ENCODE measurements around the gene SEMA3G. TPM values are rescaled to one million over a fixed set of nuclear protein-coding genes. Genes with fewer than 3 reads are reported as not detected.

The SEMA3G gene
- total and polyA plus RNA-seq, 2 donors from 2014 or later: 25.7 to 28.2 TPM

GRCh38 chr3:52398670-52399081 lies 46.2 kb downstream of the SEMA3G start:
- no peak overlapping the region for H3K27ac ChIP-seq (ENCODE audit: low read depth in 2 of 2, low read length in 2 of 2)
- H3K36me3 ChIP-seq (ENCODE audit: control insufficient read depth in 2 of 3, insufficient read depth in 3 of 3, low read length in 3 of 3): peaks cover 0 to 25% (median 18%) of the 10 kb centered on the region in 3 donors
- intact Hi-C loops (cut with DNase I): no loop called here
- no peaks in the 10 kb centered on the region for H3K4me1 ChIP-seq (ENCODE audit: control insufficient read depth in 2 of 3, insufficient read depth in 2 of 3, low read depth in 1 of 3, low read length in 3 of 3)
- H3K4me3 ChIP-seq (ENCODE audit: low read length in 3 of 3): no peak overlapping the region
- H3K27me3 ChIP-seq (ENCODE audit: control insufficient read depth, insufficient read depth, low read length): no peaks in the 10 kb centered on the region
- DNase-seq (peak in 1 of 5 donors; percentile 41), FAIRE-seq (no peak)
- H3K9me3 ChIP-seq (ENCODE audit: control insufficient read depth in 2 of 3, insufficient read depth in 1 of 3, low read length in 3 of 3): no peaks in the 10 kb centered on the region
- H3K9ac ChIP-seq (ENCODE audit: low read length in 3 of 3): no peak overlapping the region
- no peak for TF ChIP-seq CTCF (IDR thresholded peaks at IDR 0.05; ENCODE audit: borderline replicate concordance, extremely low read depth, insufficient read depth)

- peaks cover 0 to 21% (median 17%) of the 10 kb centered on the region in 3 donors for H3K36me3 ChIP-seq (ENCODE audit: control insufficient read depth in 2 of 3, insufficient read depth in 3 of 3, low read length in 3 of 3)
- intact Hi-C loops (cut with DNase I): no loop called here
- no peaks in the 10 kb centered on the region for H3K9me3 ChIP-seq (ENCODE audit: control insufficient read depth in 2 of 3, insufficient read depth in 1 of 3, low read length in 3 of 3)
- no peak for TF ChIP-seq CTCF (IDR thresholded peaks at IDR 0.05; ENCODE audit: borderline replicate concordance, extremely low read depth, insufficient read depth)
- no peak overlapping the region for H3K4me3 ChIP-seq (ENCODE audit: low read length in 3 of 3)
- H3K27me3 ChIP-seq (ENCODE audit: control insufficient read depth, insufficient read depth, low read length): no peaks in the 10 kb centered on the region
- H3K4me1 ChIP-seq (ENCODE audit: control insufficient read depth in 2 of 3, insufficient read depth in 2 of 3, low read depth in 1 of 3, low read length in 3 of 3): no peaks in the 10 kb centered on the region
- peak in 1 of 5 donors; percentile 50 for DNase-seq
- no peak for FAIRE-seq
- no peak overlapping the region for H3K9ac ChIP-seq (ENCODE audit: low read length in 3 of 3)
- no peak overlapping the region for H3K27ac ChIP-seq (ENCODE audit: low read depth in 2 of 2, low read length in 2 of 2)
These were observed 47.1 kb downstream of the SEMA3G start for GRCh38 chr3:52397676-52398399.

- no peaks in the 10 kb centered on the region for H3K4me1 ChIP-seq (ENCODE audit: control insufficient read depth in 2 of 3, insufficient read depth in 2 of 3, low read depth in 1 of 3, low read length in 3 of 3)
- no peak overlapping the region for H3K9ac ChIP-seq (ENCODE audit: low read length in 3 of 3)
- intact Hi-C loops (cut with DNase I): no loop called here
- DNase-seq: peak in 1 of 5 donors; percentile 43
- H3K27me3 ChIP-seq (ENCODE audit: control insufficient read depth, insufficient read depth, low read length): no peaks in the 10 kb centered on the region
- H3K9me3 ChIP-seq (ENCODE audit: control insufficient read depth in 2 of 3, insufficient read depth in 1 of 3, low read length in 3 of 3): no peaks in the 10 kb centered on the region
- H3K36me3 ChIP-seq (ENCODE audit: control insufficient read depth in 2 of 3, insufficient read depth in 3 of 3, low read length in 3 of 3): peaks cover 0 to 18% (median 14%) of the 10 kb centered on the region in 3 donors
- H3K4me3 ChIP-seq (ENCODE audit: low read length in 3 of 3): no peak overlapping the region
- no peak for FAIRE-seq
- no peak for TF ChIP-seq CTCF (IDR thresholded peaks at IDR 0.05; ENCODE audit: borderline replicate concordance, extremely low read depth, insufficient read depth)
- H3K27ac ChIP-seq (ENCODE audit: low read depth in 2 of 2, low read length in 2 of 2): no peak overlapping the region
These were observed 47.9 kb downstream of the SEMA3G start for GRCh38 chr3:52396907-52397591.

Measured in kidney (tissue), 14 donors.